OCI-LY1 (cell line): ENCODE data around the gene RASGEF1B.
"Not testable (repeated sequence)": the region's sequence is repeated elsewhere in the genome, so short reads cannot be mapped to it uniquely, and the experiment has no call there.

Experiments used
- H2AFZ ChIP-seq: fragments of 200-600 bp; sonication (generic), shearing (Covaris generic); 2 replicates; pipeline ENCODE4 v1.6.0; 2014; ENCODE audit warnings: antibody characterized with exemption, mild to moderate bottlenecking, low read length
- H3F3A ChIP-seq: fragments of 200-600 bp; sonication (generic), shearing (Covaris generic); 2 replicates; pipeline ENCODE4 v1.6.0; 2014; ENCODE audit warnings: mild to moderate bottlenecking, antibody characterized with exemption, low read length, moderate library complexity; ENCODE audit not compliant: insufficient read depth
- H3K27ac ChIP-seq: fragments of 200-600 bp; sonication (generic); 2 replicates; pipeline ENCODE4 v1.5.1; 2014; ENCODE audit warnings: low read length, mixed run types, mild to moderate bottlenecking, low read depth; ENCODE audit not compliant: poor library complexity, severe bottlenecking
- H3K27me3 ChIP-seq: fragments of 200-600 bp; sonication (generic); 2 replicates; pipeline ENCODE4 v1.6.0; 2014; ENCODE audit warnings: antibody characterized with exemption, mild to moderate bottlenecking, low read length, moderate library complexity; ENCODE audit not compliant: insufficient read depth
- H3K36me3 ChIP-seq: fragments of 200-600 bp; sonication (generic); 2 replicates; pipeline ENCODE4 v1.6.1; 2014; ENCODE audit warnings: mild to moderate bottlenecking, antibody characterized with exemption, low read length, moderate library complexity, mixed read lengths; ENCODE audit not compliant: insufficient read depth
- H3K4me1 ChIP-seq: fragments of 200-600 bp; sonication (generic); 2 replicates; pipeline ENCODE4 v1.5.1; 2014; ENCODE audit warnings: mild to moderate bottlenecking, low read length, moderate library complexity; ENCODE audit not compliant: insufficient read depth, severe bottlenecking
- H3K4me2 ChIP-seq: fragments of 200-600 bp; sonication (generic), shearing (Covaris generic); 2 replicates; pipeline ENCODE4 v1.6.1; 2014; ENCODE audit warnings: low read length
- H3K4me3 ChIP-seq: fragments of 200-600 bp; sonication (generic); 2 replicates; pipeline ENCODE4 v1.5.1; 2014; ENCODE audit warnings: low read length, low read depth, mild to moderate bottlenecking, mixed read lengths; ENCODE audit not compliant: poor library complexity, severe bottlenecking
- H3K79me2 ChIP-seq: fragments of 200-600 bp; shearing (Covaris generic); 2 replicates; pipeline ENCODE4 v1.6.1; 2016; ENCODE audit warnings: mixed run types, low read length, mixed read lengths; ENCODE audit not compliant: insufficient read depth
- H3K9ac ChIP-seq: fragments of 200-600 bp; sonication (generic), shearing (Covaris generic); 2 replicates; pipeline ENCODE4 v1.6.1; 2014; ENCODE audit warnings: mild to moderate bottlenecking, low read length, mixed read lengths
- H3K9me2 ChIP-seq: fragments of 200-600 bp; sonication (generic), shearing (Covaris generic); 2 replicates; pipeline ENCODE4 v1.6.1; 2014; ENCODE audit warnings: low read depth, mild to moderate bottlenecking, low read length, mixed read lengths
- H3K9me3 ChIP-seq: fragments of 200-600 bp; shearing (Covaris generic); 2 replicates; pipeline ENCODE4 v1.6.1; 2014; ENCODE audit warnings: low read length, mixed read lengths
- H4K20me1 ChIP-seq: fragments of 200-600 bp; sonication (generic), shearing (Covaris generic); 2 replicates; pipeline ENCODE4 v1.6.0; 2016; ENCODE audit warnings: mild to moderate bottlenecking, low read length; ENCODE audit not compliant: insufficient read depth
- EZH2 ChIP-seq: fragments of 200-600 bp; sonication (generic), shearing (Covaris generic); IDR thresholded peaks from 2 replicates; pipeline ENCODE4 v1.8.0; 2017; ENCODE audit warnings: borderline replicate concordance, mixed run types, mild to moderate bottlenecking, antibody characterized with exemption, low read length, moderate library complexity, mixed read lengths
- TF ChIP-seq, protein P1 (sequence below): fragments of 200-600 bp; sonication (generic), shearing (Covaris generic); IDR thresholded peaks from 2 replicates; pipeline ENCODE4 v1.5.1; 2017; ENCODE audit warnings: mild to moderate bottlenecking, antibody characterized with exemption, low read length, moderate library complexity, mixed read lengths

Gene RASGEF1B

DNA sequence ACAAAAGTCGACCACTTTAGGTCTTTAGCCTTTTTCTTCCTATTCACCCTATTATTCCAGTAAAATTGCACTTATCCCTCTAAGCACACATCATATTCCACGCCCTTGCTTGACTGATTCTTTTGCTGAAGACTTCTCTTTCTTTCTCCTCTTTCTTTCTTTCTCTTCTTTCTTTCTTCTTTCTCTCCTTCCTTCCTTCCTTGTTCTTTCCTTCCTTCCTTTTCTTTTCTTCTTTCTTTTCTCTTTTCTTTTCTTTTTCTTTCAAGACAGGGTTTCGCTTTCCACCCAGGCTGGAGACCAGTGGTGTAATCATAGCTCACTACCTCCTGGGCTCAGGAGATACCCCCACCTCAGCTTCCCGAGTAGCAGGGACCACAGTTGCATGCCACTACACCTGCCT, 61.9 kb downstream of the RASGEF1B start:
- H3K4me3 ChIP-seq = no peak overlapping the region
- no peaks in the 10 kb centered on the region for H3K36me3 ChIP-seq
- H3K79me2 ChIP-seq = no peaks in the 10 kb centered on the region
- H3K27ac ChIP-seq = no peak overlapping the region
- H4K20me1 ChIP-seq = no peaks in the 10 kb centered on the region
- no peak overlapping the region for H3K4me2 ChIP-seq
- H3F3A ChIP-seq = no peaks in the 10 kb centered on the region
- no peak overlapping the region for H2AFZ ChIP-seq
- no peak overlapping the region for H3K9ac ChIP-seq
- no peaks in the 10 kb centered on the region for H3K27me3 ChIP-seq
- no peaks in the 10 kb centered on the region for H3K9me2 ChIP-seq
- TF ChIP-seq EZH2 = no peak
- TF ChIP-seq, protein P1, sequence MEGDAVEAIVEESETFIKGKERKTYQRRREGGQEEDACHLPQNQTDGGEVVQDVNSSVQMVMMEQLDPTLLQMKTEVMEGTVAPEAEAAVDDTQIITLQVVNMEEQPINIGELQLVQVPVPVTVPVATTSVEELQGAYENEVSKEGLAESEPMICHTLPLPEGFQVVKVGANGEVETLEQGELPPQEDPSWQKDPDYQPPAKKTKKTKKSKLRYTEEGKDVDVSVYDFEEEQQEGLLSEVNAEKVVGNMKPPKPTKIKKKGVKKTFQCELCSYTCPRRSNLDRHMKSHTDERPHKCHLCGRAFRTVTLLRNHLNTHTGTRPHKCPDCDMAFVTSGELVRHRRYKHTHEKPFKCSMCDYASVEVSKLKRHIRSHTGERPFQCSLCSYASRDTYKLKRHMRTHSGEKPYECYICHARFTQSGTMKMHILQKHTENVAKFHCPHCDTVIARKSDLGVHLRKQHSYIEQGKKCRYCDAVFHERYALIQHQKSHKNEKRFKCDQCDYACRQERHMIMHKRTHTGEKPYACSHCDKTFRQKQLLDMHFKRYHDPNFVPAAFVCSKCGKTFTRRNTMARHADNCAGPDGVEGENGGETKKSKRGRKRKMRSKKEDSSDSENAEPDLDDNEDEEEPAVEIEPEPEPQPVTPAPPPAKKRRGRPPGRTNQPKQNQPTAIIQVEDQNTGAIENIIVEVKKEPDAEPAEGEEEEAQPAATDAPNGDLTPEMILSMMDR = no peak
- no peaks in the 10 kb centered on the region for H3K4me1 ChIP-seq
- no peaks in the 10 kb centered on the region for H3K9me3 ChIP-seq

DNA sequence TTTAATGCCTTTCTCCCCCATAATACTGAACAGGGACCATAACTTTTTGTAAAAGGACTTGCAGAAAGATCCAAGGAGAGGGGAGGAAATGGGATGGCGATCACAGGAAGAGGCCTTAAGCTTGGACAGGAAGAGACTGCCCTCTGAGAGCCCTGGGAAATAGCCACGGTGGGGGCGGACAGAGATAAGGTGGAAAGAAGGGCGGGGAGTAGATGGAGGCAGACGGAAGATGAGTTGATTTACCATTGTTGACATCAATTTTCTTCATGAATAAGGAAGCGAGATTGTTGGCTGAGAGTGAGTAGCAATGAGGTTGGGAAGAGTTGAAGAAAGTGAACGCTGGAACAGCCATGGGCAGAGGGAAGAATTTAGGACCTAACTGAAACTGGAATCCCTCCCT, 63.4 kb downstream of the RASGEF1B start:
- Histone ChIP-seq H3F3A (no peaks in the 10 kb centered on the region), H3K4me2 (no peak overlapping the region), H2AFZ (no peak overlapping the region)

GRCh38 chr4:81407726-81408125, 64.0 kb downstream of the RASGEF1B start:
- Histone ChIP-seq H3K9me3 (no peaks in the 10 kb centered on the region), H3K4me2 (no peak overlapping the region), H4K20me1 (no peaks in the 10 kb centered on the region), H3F3A (no peaks in the 10 kb centered on the region), H3K4me1 (no peaks in the 10 kb centered on the region), H3K27me3 (no peaks in the 10 kb centered on the region), H2AFZ (no peak overlapping the region), H3K9ac (no peak overlapping the region), H3K36me3 (no peaks in the 10 kb centered on the region), H3K4me3 (no peak overlapping the region), H3K9me2 (no peaks in the 10 kb centered on the region), H3K27ac (no peak overlapping the region), H3K79me2 (no peaks in the 10 kb centered on the region)
- TF ChIP-seq, protein P1 = no peak
- TF ChIP-seq EZH2 = no peak

More for the DNA sequence above, 63.4 kb downstream of the RASGEF1B start:
- H3K9me2 ChIP-seq = no peaks in the 10 kb centered on the region
- no peaks in the 10 kb centered on the region for H3K4me1 ChIP-seq
- no peaks in the 10 kb centered on the region for H3K79me2 ChIP-seq
- no peaks in the 10 kb centered on the region for H3K27me3 ChIP-seq
- H3K9ac ChIP-seq = no peak overlapping the region
- no peaks in the 10 kb centered on the region for H4K20me1 ChIP-seq
- H3K27ac ChIP-seq = no peak overlapping the region
- H3K4me3 ChIP-seq = no peak overlapping the region
- no peak for TF ChIP-seq EZH2
- TF ChIP-seq, protein P1 = no peak
- no peaks in the 10 kb centered on the region for H3K9me3 ChIP-seq
- no peaks in the 10 kb centered on the region for H3K36me3 ChIP-seq

- H3K4me2 ChIP-seq, H3F3A ChIP-seq, H3K27me3 ChIP-seq, H3K9ac ChIP-seq, H2AFZ ChIP-seq, H4K20me1 ChIP-seq, H3K9me3 ChIP-seq, H3K79me2 ChIP-seq, H3K4me1 ChIP-seq, H3K27ac ChIP-seq, H3K9me2 ChIP-seq, H3K4me3 ChIP-seq, H3K36me3 ChIP-seq: not testable (repeated sequence)
Observed at GRCh38 chr4:81406481-81406880, 65.2 kb downstream of the RASGEF1B start.
